IMR-90 (cell line): ENCODE results near the gene TRIM73. TPM values are rescaled to one million over a fixed set of nuclear protein-coding genes. Genes with fewer than 3 reads are reported as not detected.
A peak's percentile ranks its signal among the peaks of the same experiment; 100 is the strongest.
"Not testable (repeated sequence)": the region's sequence is repeated elsewhere in the genome, so short reads cannot be mapped to it uniquely, and the experiment has no call there.

ENCODE experiments used
- ATAC-seq: fragments of 200-7000 bp; cut with Tn5 transposase; 2 replicates; pipeline ENCODE4 v1.9.1; 2020; ENCODE audit warnings: low read depth, mild to moderate bottlenecking, moderate library complexity
- BruUV-seq: library from RNA; stranded (reverse); fragments of 400-500 nt; replicated peaks from 2 replicates; lab custom pipeline; 2021; lab: Mats Ljungman, UMichigan
- CTCF ChIA-PET: fragments of 300-600 bp; formaldehyde crosslinking; extraction: SDS; loops from one replicate; lab custom pipeline; 2021; ENCODE audit warnings: antibody characterized with exemption; lab: Yijun Ruan, JAX
- POLR2A ChIA-PET: fragments of 300-600 bp; sonication (Branson Sonifier 250); formaldehyde crosslinking; loops from one replicate; lab custom pipeline; 2022; ENCODE audit warnings: antibody characterized with exemption; ENCODE audit not compliant: unreplicated experiment; lab: Charles Lee
- DNase-seq: peaks from one replicate; pipeline ENCODE4 v3.0.0; 2013
- H2AFZ ChIP-seq: replicated peaks from 2 replicates; pipeline ENCODE3; 2013; ENCODE audit warnings: low read length, mild to moderate bottlenecking; ENCODE audit not compliant: poor library complexity
- H2AK5ac ChIP-seq: 2 replicates; pipeline ENCODE4 v1.6.1; 2013; ENCODE audit warnings: low read depth, low read length, inconsistent platforms
- H2AK9ac ChIP-seq: replicated peaks from 2 replicates; pipeline ENCODE3; 2013; ENCODE audit warnings: mild to moderate bottlenecking, low read depth, low read length, moderate library complexity; ENCODE audit not compliant: poor library complexity
- H2BK120ac ChIP-seq: 2 replicates; pipeline ENCODE4 v1.6.1; 2013; ENCODE audit warnings: low read depth, low read length, inconsistent platforms
- H2BK15ac ChIP-seq: 3 replicates; pipeline ENCODE4 v1.6.1; 2013; ENCODE audit warnings: low read depth, low read length, inconsistent platforms
- H2BK20ac ChIP-seq: 2 replicates; pipeline ENCODE4 v1.6.1; 2013; ENCODE audit warnings: low read depth, mild to moderate bottlenecking, inconsistent platforms, low read length, moderate library complexity
- H2BK5ac ChIP-seq: 2 replicates; pipeline ENCODE4 v1.6.1; 2013; ENCODE audit warnings: mild to moderate bottlenecking, low read depth, low read length, inconsistent platforms; ENCODE audit not compliant: poor library complexity, severe bottlenecking
- H3K14ac ChIP-seq: replicated peaks from 2 replicates; pipeline ENCODE4 v1.6.1; 2013; ENCODE audit warnings: low read depth, low read length, inconsistent platforms
- H3K18ac ChIP-seq: 2 replicates; pipeline ENCODE4 v1.6.1; 2013; ENCODE audit warnings: low read depth, low read length, control low read depth
- H3K23ac ChIP-seq: 2 replicates; pipeline ENCODE4 v1.6.1; 2013; ENCODE audit warnings: low read depth, low read length, inconsistent platforms
- H3K27ac ChIP-seq: 2 replicates; pipeline ENCODE4 v1.5.1; 2013; ENCODE audit warnings: mild to moderate bottlenecking, control low read depth, low read length; ENCODE audit not compliant: insufficient read depth
- H3K27me3 ChIP-seq: 2 replicates; pipeline ENCODE4 v1.6.1; 2013; ENCODE audit warnings: low read length; ENCODE audit not compliant: control insufficient read depth, insufficient read depth
- H3K36me3 ChIP-seq: 2 replicates; pipeline ENCODE4 v1.6.1; 2013; ENCODE audit warnings: low read length, mixed read lengths; ENCODE audit not compliant: control insufficient read depth, insufficient read depth
- H3K4ac ChIP-seq: 2 replicates; pipeline ENCODE4 v1.6.1; 2013; ENCODE audit warnings: low read depth, low read length, inconsistent platforms
- H3K4me1 ChIP-seq: 2 replicates; pipeline ENCODE4 v1.6.1; 2013; ENCODE audit warnings: low read length, mixed read lengths; ENCODE audit not compliant: control insufficient read depth, insufficient read depth
- H3K4me2 ChIP-seq: 2 replicates; pipeline ENCODE4 v1.6.1; 2013; ENCODE audit warnings: low read depth, mild to moderate bottlenecking, control low read depth, low read length, moderate library complexity
- H3K4me3 ChIP-seq: 2 replicates; pipeline ENCODE4 v1.5.1; 2013; ENCODE audit warnings: low read depth, mild to moderate bottlenecking, control low read depth, low read length, moderate library complexity; ENCODE audit not compliant: insufficient read depth
- H3K56ac ChIP-seq: 2 replicates; pipeline ENCODE4 v1.6.1; 2013; ENCODE audit warnings: low read length, inconsistent platforms; ENCODE audit not compliant: insufficient read depth; ENCODE audit errors: extremely low read depth
- H3K79me1 ChIP-seq, 2 experiments: 2 replicates each; pipeline ENCODE4 v1.6.1; 2013; ENCODE audit warnings: low read length in 2 of 2, inconsistent platforms in 1 of 2, low read depth in 1 of 2
- H3K9ac ChIP-seq: 2 replicates; pipeline ENCODE4 v1.6.1; 2013; ENCODE audit warnings: low read depth, low read length, control low read depth
- H3K9me1 ChIP-seq: 2 replicates; pipeline ENCODE4 v1.6.1; 2013; ENCODE audit warnings: low read length, inconsistent platforms; ENCODE audit not compliant: insufficient read depth
- H3K9me3 ChIP-seq: 2 replicates; pipeline ENCODE4 v1.6.1; 2013; ENCODE audit warnings: low read length; ENCODE audit not compliant: control insufficient read depth, insufficient read depth
- H4K20me1 ChIP-seq: 2 replicates; pipeline ENCODE4 v1.6.1; 2013; ENCODE audit warnings: low read length, inconsistent platforms; ENCODE audit not compliant: insufficient read depth
- H4K5ac ChIP-seq: 2 replicates; pipeline ENCODE4 v1.6.1; 2013; ENCODE audit warnings: mild to moderate bottlenecking, low read depth, low read length, control low read depth
- H4K8ac ChIP-seq, 2 experiments: 2 replicates each; pipeline ENCODE4 v1.6.1; 2013; ENCODE audit warnings: low read depth in 2 of 2, low read length in 2 of 2, control low read depth in 1 of 2, inconsistent platforms in 1 of 2
- H4K91ac ChIP-seq: 2 replicates; pipeline ENCODE4 v1.6.1; 2013; ENCODE audit warnings: low read depth, low read length, inconsistent platforms; ENCODE audit not compliant: insufficient read depth
- WGBS, 2 experiments: methylation state at CpG; one replicate each; pipeline versions ENCODE4 v1.1.5 to v1.1.7; 2013; ENCODE audit warnings: missing lambda C conversion rate in 2 of 2; ENCODE audit not compliant: insufficient read length in 1 of 2; ENCODE audit errors: extremely low coverage in 2 of 2; 5-methylcytosine and 5-hydroxymethylcytosine counted together
- dilution Hi-C: fragments of 300-500 bp; cut with HindIII; formaldehyde crosslinking; loops from one replicate; pipeline ENCODE4 v1.14.3; 2018; ENCODE audit warnings: low sequenced_read_pairs; ENCODE audit not compliant: unreplicated experiment
- in situ Hi-C: fragments of 300-500 bp; cut with MboI; formaldehyde crosslinking; loops from 3 replicates; pipeline ENCODE4 v1.14.3; 2019; ENCODE audit warnings: low sequenced_read_pairs, inconsistent platforms, mixed read lengths
- intact Hi-C: fragments of 100-400 bp; cut with micrococcal nuclease; formaldehyde crosslinking; loops from 2 replicates; pipeline ENCODE4 v1.10.0; 2022
- polyA plus RNA-seq, 3 experiments: library from polyadenylated mRNA; depleted of rRNA; stranded (reverse); fragments of >200 nt; gene quantifications; 2 replicates each; pipeline ENCODE4 v1.2.3, GENCODE V29; 2012; ENCODE audit warnings: low replicate concordance in 1 of 3
- total RNA-seq: library from RNA; depleted of rRNA; stranded (reverse); fragments of >200 nt; gene quantifications from 2 replicates; pipeline ENCODE4 v1.2.3, GENCODE V29; 2012

The TRIM73 gene
- total and polyA plus RNA-seq, 2 of the 4 experiments (the other 2 are of a cell fraction): 0.18 to 0.84 TPM

GRCh38 chr7:75420152-75420551 lies 24.7 kb downstream of the TRIM73 start:
- H3K4me1 ChIP-seq, BruUV-seq, H3K23ac ChIP-seq, in situ Hi-C loops, H2BK120ac ChIP-seq, H3K9me1 ChIP-seq, H3K4ac ChIP-seq, H3K4me2 ChIP-seq, H2AK5ac ChIP-seq, H3K56ac ChIP-seq, H3K27me3 ChIP-seq, H3K9me3 ChIP-seq, H2BK5ac ChIP-seq, DNase-seq, H3K9ac ChIP-seq, ATAC-seq, H3K18ac ChIP-seq, H2BK15ac ChIP-seq, H4K8ac ChIP-seq, H4K5ac ChIP-seq, H2AK9ac ChIP-seq, H3K27ac ChIP-seq, H2AFZ ChIP-seq, H2BK20ac ChIP-seq, H4K91ac ChIP-seq, H4K20me1 ChIP-seq, intact Hi-C loops, H3K4me3 ChIP-seq, CTCF ChIA-PET, H3K14ac ChIP-seq, POLR2A ChIA-PET, dilution Hi-C loops: not testable (repeated sequence)
- Histone ChIP-seq H3K36me3 (peaks cover 48% of the 10 kb centered on the region), H3K79me1 (peaks cover 2 to 12% of the 10 kb centered on the region in 2 experiments; a peak in 3 of 4 replicates)
- 94% methylated on average over 8 of the region's 13 CpGs; no CpG with 5 or more reads in 1 of the 2 experiments for WGBS, 2 experiments

- CTCF ChIA-PET, H3K23ac ChIP-seq, H3K27ac ChIP-seq, H2BK15ac ChIP-seq, H2BK20ac ChIP-seq, H3K14ac ChIP-seq, H4K91ac ChIP-seq, POLR2A ChIA-PET, H3K27me3 ChIP-seq, H3K4me2 ChIP-seq, dilution Hi-C loops, H2AFZ ChIP-seq, H2BK120ac ChIP-seq, H3K18ac ChIP-seq, H2BK5ac ChIP-seq, H3K9me1 ChIP-seq, H4K8ac ChIP-seq, DNase-seq, H2AK9ac ChIP-seq, H4K20me1 ChIP-seq, H3K56ac ChIP-seq, ATAC-seq, H3K4me1 ChIP-seq, in situ Hi-C loops, H3K4ac ChIP-seq, H3K9me3 ChIP-seq, intact Hi-C loops, H3K4me3 ChIP-seq, H2AK5ac ChIP-seq, H3K9ac ChIP-seq, H4K5ac ChIP-seq: not testable (repeated sequence)
- BruUV-seq: TSS peak; percentile 56
- 98% methylated on average over 12 of the region's 50 CpGs; no CpG with 5 or more reads in 1 of the 2 experiments for WGBS, 2 experiments
- Histone ChIP-seq H3K36me3 (peaks cover 34% of the 10 kb centered on the region), H3K79me1 (peaks cover 2 to 12% of the 10 kb centered on the region in 2 experiments; a peak in 2 of 4 replicates)
These were observed 26.6 kb downstream of the TRIM73 start for GRCh38 chr7:75421798-75422710.
